B cell (primary cell): Measurements from ENCODE around the gene FAM53A. TPM values are rescaled to one million over a fixed set of nuclear protein-coding genes. Genes with fewer than 3 reads are reported as not detected.

Experiments
- ATAC-seq: fragments of 200-7000 bp; cut with Tn5 transposase; one replicate; pipeline ENCODE4 v1.10.0; 2021; ENCODE audit warnings: low read depth, mild to moderate bottlenecking, moderate number of reproducible peaks, moderate library complexity
- CTCF ChIA-PET: fragments of 350-600 bp; sonication (Branson Sonifier 250); formaldehyde crosslinking; loops from one replicate; lab custom pipeline; 2021; ENCODE audit warnings: antibody characterized with exemption, inconsistent platforms; lab: Charles Lee
- POLR2A ChIA-PET: fragments of 350-600 bp; sonication (Branson Sonifier 250); formaldehyde crosslinking; loops from one replicate; lab custom pipeline; 2021; ENCODE audit warnings: antibody characterized with exemption; lab: Charles Lee
- DNase-seq: peaks from one replicate; pipeline ENCODE4 v3.0.0; 2013
- H2AFZ ChIP-seq: 2 replicates; pipeline ENCODE4 v1.6.1; 2012; ENCODE audit warnings: mild to moderate bottlenecking, low read depth, low read length; ENCODE audit not compliant: insufficient read depth, poor library complexity, severe bottlenecking
- H3K27ac ChIP-seq, 2 donors: 1 replicate in 1 of 2; 2 replicates in 1 of 2; pipeline ENCODE4 v1.5.1; 2012 to 2013; ENCODE audit warnings: low read length in 2 of 2, mild to moderate bottlenecking in 2 of 2, moderate library complexity in 1 of 2
- H3K27me3 ChIP-seq, 4 experiments: fragments of 200-600 bp in 1 of 4; sonication (generic) in 1 of 4; replicated peaks in 1 of 4; 1 replicate in 2 of 4; 2 replicates in 2 of 4; pipeline versions ENCODE4 v1.6.1 to v1.7.0; 2013 to 2016; ENCODE audit warnings: low read length in 3 of 4, mild to moderate bottlenecking in 2 of 4, mixed read lengths in 1 of 4, moderate library complexity in 1 of 4; ENCODE audit not compliant: insufficient read depth in 4 of 4, control insufficient read depth in 3 of 4; ENCODE audit errors: control extremely low read depth in 1 of 4
- H3K36me3 ChIP-seq, 2 experiments: replicated peaks in 1 of 2; 1 replicate in 1 of 2; 2 replicates in 1 of 2; pipeline versions ENCODE4 v1.6.1 to v1.7.1; 2013; ENCODE audit warnings: low read length in 1 of 2; ENCODE audit not compliant: insufficient read depth in 2 of 2, control insufficient read depth in 1 of 2; ENCODE audit errors: control extremely low read depth in 1 of 2, extremely low read depth in 1 of 2
- H3K4me1 ChIP-seq, 2 donors: fragments of 200-600 bp in 1 of 2; sonication (generic) in 1 of 2; 1 replicate in 1 of 2; 2 replicates in 1 of 2; pipeline versions ENCODE4 v1.5.1 to v1.6.1; 2013 to 2017; ENCODE audit warnings: low read length in 2 of 2; ENCODE audit not compliant: control insufficient read depth in 2 of 2, insufficient read depth in 2 of 2
- H3K4me2 ChIP-seq: replicated peaks from 2 replicates; pipeline ENCODE3; 2012; ENCODE audit warnings: mild to moderate bottlenecking, low read depth, low read length; ENCODE audit not compliant: poor library complexity, severe bottlenecking
- H3K4me3 ChIP-seq, 5 experiments: fragments of 200-600 bp in 1 of 5; sonication (generic) in 1 of 5; 1 replicate in 3 of 5; 2 replicates in 2 of 5; pipeline versions ENCODE4 v1.5.1 to v1.7.0; 2011 to 2016; ENCODE audit warnings: low read length in 4 of 5, mild to moderate bottlenecking in 4 of 5, low read depth in 2 of 5, control low read depth in 1 of 5, moderate library complexity in 1 of 5; ENCODE audit not compliant: insufficient read depth in 1 of 5; ENCODE audit errors: control extremely low read depth in 1 of 5, extremely low read depth in 1 of 5
- H3K79me2 ChIP-seq: fragments of 200-600 bp; sonication (generic); one replicate; pipeline ENCODE4 v1.6.0; 2016; ENCODE audit warnings: low read length; ENCODE audit not compliant: control insufficient read depth, insufficient read depth
- H3K9ac ChIP-seq: fragments of 200-600 bp; sonication (generic); 2 replicates; pipeline ENCODE4 v1.6.1; 2017; ENCODE audit warnings: mild to moderate bottlenecking, low read length, moderate library complexity
- H3K9me3 ChIP-seq, 3 donors: one replicate each; pipeline versions ENCODE4 v1.6.1 to v1.7.1; 2013; ENCODE audit warnings: low read length in 2 of 3; ENCODE audit not compliant: control insufficient read depth in 2 of 3, insufficient read depth in 1 of 3; ENCODE audit errors: control extremely low read depth in 1 of 3
- H4K20me1 ChIP-seq: 2 replicates; pipeline ENCODE4 v1.6.0; 2012; ENCODE audit warnings: mild to moderate bottlenecking, low read length; ENCODE audit not compliant: insufficient read depth, control insufficient read depth, poor library complexity, severe bottlenecking
- H3K27ac Mint-ChIP-seq: one replicate; pipeline ENCODE4 v1.8.0; 2021; ENCODE audit warnings: mixed read lengths
- H3K27me3 Mint-ChIP-seq: one replicate; pipeline ENCODE4 v1.8.0; 2021; ENCODE audit warnings: mixed read lengths
- H3K4me1 Mint-ChIP-seq: one replicate; pipeline ENCODE4 v1.8.0; 2021; ENCODE audit warnings: mixed read lengths
- H3K4me3 Mint-ChIP-seq: one replicate; pipeline ENCODE4 v1.8.0; 2021; ENCODE audit warnings: mixed read lengths
- H3K9me3 Mint-ChIP-seq: one replicate; pipeline ENCODE4 v1.8.0; 2022; ENCODE audit warnings: mixed read lengths; ENCODE audit not compliant: insufficient read depth
- CTCF ChIP-seq: fragments of 200-600 bp; IDR thresholded peaks from one replicate; pipeline ENCODE4 v1.8.0; 2022; ENCODE audit warnings: antibody characterized with exemption, mild to moderate bottlenecking
- EZH2 ChIP-seq: IDR thresholded peaks from 2 replicates; pipeline ENCODE4 v1.6.1; 2012; ENCODE audit warnings: borderline replicate concordance, low read depth, mild to moderate bottlenecking, moderate library complexity, low read length; ENCODE audit not compliant: insufficient read depth, poor library complexity, severe bottlenecking
- WGBS: methylation state at CpG from one replicate; pipeline ENCODE4 v1.1.5; 2013; ENCODE audit warnings: missing lambda C conversion rate; ENCODE audit not compliant: insufficient coverage; 5-methylcytosine and 5-hydroxymethylcytosine counted together
- intact Hi-C: fragments of 100-400 bp; cut with micrococcal nuclease; formaldehyde crosslinking; loops from one replicate; pipeline ENCODE4 v1.10.0; 2022
- polyA plus RNA-seq: library from polyadenylated mRNA; depleted of rRNA; stranded (reverse); fragments of >200 nt; gene quantifications from 2 replicates; pipeline ENCODE4 v1.2.3, GENCODE V29; 2012
- total RNA-seq, 2 donors: library from RNA; stranded (reverse); fragments of 120-200 nt in 1 of 2; gene quantifications; 1 replicate in 1 of 2; 2 replicates in 1 of 2; pipeline versions ENCODE4 v1.2.3 to v1.2.4, GENCODE V29; 2013 to 2022

Gene FAM53A
- total and polyA plus RNA-seq, 2 donors (not counting 1 experiment from before 2014, with no cell fraction given), result 2.2 to 4.2 TPM

GRCh38 chr4:1611501-1611870 is 72.6 kb downstream of the FAM53A start:
- H3K4me1 ChIP-seq, result no peaks in the 10 kb centered on the region
- Mint-ChIP-seq H3K4me3 (no peak overlapping the region), H3K27ac (no peak overlapping the region), H3K4me1 (peaks cover 4% of the 10 kb centered on the region), H3K9me3 (no peaks in the 10 kb centered on the region), H3K27me3 (no peaks in the 10 kb centered on the region)
- H3K4me3 ChIP-seq, result no peak overlapping the region
- no peaks in the 10 kb centered on the region for H3K27me3 ChIP-seq
- no peak overlapping the region for H3K4me2 ChIP-seq
- peaks cover 0 to 27% (median 0%) of the 10 kb centered on the region in 3 donors for H3K9me3 ChIP-seq
- no peak overlapping the region for H3K27ac ChIP-seq
- no peaks in the 10 kb centered on the region for H4K20me1 ChIP-seq
- no peak overlapping the region for H2AFZ ChIP-seq
- no peak for DNase-seq
- no peak for TF ChIP-seq CTCF
- no peak for TF ChIP-seq EZH2
- CTCF ChIA-PET, result no interaction called here
- intact Hi-C loops, result no loop called here
- 93% methylated on average over 9 of the region's 9 CpGs for WGBS
- H3K79me2 ChIP-seq, result no peaks in the 10 kb centered on the region
- no peak overlapping the region for H3K9ac ChIP-seq
- no peak for ATAC-seq
- H3K36me3 ChIP-seq, result no peaks in the 10 kb centered on the region
- POLR2A ChIA-PET, result no interaction called here

GRCh38 chr4:1610791-1611500 is 73.2 kb downstream of the FAM53A start:
- WGBS, result 80% methylated on average over 19 of the region's 21 CpGs
- no peak overlapping the region for H3K4me3 Mint-ChIP-seq
- DNase-seq (no peak), ATAC-seq (no peak)
- Histone ChIP-seq H3K4me1 (no peaks in the 10 kb centered on the region), H3K4me3 (no peak overlapping the region), H3K27ac (no peak overlapping the region), H3K9me3 (peaks cover 0 to 23% (median 0%) of the 10 kb centered on the region in 3 donors), H3K4me2 (no peak overlapping the region), H3K27me3 (no peaks in the 10 kb centered on the region), H3K9ac (no peak overlapping the region), H3K36me3 (no peaks in the 10 kb centered on the region), H3K79me2 (no peaks in the 10 kb centered on the region), H2AFZ (no peak overlapping the region), H4K20me1 (no peaks in the 10 kb centered on the region)
- H3K27me3 Mint-ChIP-seq, result no peaks in the 10 kb centered on the region
- H3K9me3 Mint-ChIP-seq, result no peaks in the 10 kb centered on the region
- intact Hi-C loops, result no loop called here
- H3K4me1 Mint-ChIP-seq, result peaks cover 4% of the 10 kb centered on the region
- TF ChIP-seq CTCF (no peak), EZH2 (no peak)
- H3K27ac Mint-ChIP-seq, result no peak overlapping the region
- POLR2A ChIA-PET, result no interaction called here
- CTCF ChIA-PET, result no interaction called here
